ENCODE results near the gene TPK1. TPM values are rescaled to one million over a fixed set of nuclear protein-coding genes. Genes with fewer than 3 reads are reported as not detected.

The TPK1 gene
- 11.0 and 11.3 TPM in 2 replicates for total RNA-seq

DNA sequence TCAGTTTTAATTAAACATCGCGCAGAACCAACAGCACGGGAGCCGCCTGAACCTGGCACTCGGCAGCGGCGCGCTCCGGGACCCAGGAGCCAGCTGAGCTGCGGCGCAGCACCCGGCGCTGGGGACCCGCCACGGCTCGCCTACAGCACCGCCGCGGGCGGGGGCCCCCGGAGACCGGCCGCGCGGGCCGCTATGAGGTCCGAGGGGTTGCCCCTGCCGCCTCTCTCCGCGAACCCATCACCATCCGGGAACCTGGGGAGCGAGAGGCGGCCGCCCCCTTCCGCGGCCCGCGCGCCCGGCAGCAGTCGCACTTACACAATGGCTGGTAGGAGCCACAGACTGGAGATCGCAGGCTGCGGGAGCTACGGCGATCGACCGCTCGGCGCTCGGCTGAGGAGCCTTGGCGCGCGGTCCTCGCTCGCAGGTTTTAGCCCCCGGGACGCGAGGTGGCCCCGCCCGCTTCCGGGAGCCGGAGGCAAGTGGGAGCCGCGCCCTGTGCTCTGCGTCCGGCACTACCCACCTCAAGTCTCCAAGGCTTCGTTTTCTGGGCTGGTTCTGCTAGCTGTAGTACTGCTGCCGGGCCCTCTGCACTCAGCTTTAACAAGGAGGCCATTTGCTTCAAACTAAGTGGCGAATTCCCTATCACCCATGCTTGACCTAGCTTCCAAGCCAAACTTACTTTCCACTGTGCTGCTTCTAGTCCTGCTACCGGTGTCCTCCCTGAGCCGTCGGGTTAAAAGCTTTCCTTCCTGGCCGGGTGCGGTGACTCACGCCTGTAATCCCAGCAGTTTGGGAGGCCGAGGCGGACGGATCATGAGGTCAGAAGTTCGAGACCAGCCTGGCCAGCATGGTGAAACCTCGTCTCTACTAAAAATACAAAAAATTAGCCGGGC, at the start of gene TPK1:
Gene TPK1 (minus strand): TSS at position 402 of the 893 bp plus-strand sequence. CDS start 451 bp downstream, outside the sequence.
- DNase-seq (ENCODE audit: extremely low read depth, low read depth, low spot score) = peak; percentile 50

GRCh38 chr7:144885478-144885877, 49.6 kb upstream of the TPK1 start:
- DNase-seq (ENCODE audit: extremely low read depth, low read depth, low spot score) = no peak

DNA sequence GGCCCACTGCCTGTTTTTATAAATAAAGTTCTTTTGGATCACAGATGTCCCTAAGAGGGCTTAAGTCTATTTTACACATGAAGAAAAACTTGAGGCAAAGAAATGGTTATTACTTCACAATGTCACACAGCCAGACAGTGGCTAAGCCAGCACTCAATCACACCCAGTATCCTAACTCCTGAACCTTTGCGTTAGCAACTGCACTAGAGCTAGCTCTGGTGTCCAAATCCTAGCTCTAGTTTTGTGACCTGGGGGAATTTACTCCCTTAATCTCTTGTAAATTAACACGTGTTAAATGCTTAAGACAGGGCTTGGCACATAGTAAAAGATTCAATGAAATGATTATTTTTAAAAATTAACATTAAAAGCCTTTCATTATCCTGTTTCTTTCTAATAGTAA, 49.0 kb upstream of the TPK1 start:
- DNase-seq (ENCODE audit: extremely low read depth, low read depth, low spot score) = no peak

DNA sequence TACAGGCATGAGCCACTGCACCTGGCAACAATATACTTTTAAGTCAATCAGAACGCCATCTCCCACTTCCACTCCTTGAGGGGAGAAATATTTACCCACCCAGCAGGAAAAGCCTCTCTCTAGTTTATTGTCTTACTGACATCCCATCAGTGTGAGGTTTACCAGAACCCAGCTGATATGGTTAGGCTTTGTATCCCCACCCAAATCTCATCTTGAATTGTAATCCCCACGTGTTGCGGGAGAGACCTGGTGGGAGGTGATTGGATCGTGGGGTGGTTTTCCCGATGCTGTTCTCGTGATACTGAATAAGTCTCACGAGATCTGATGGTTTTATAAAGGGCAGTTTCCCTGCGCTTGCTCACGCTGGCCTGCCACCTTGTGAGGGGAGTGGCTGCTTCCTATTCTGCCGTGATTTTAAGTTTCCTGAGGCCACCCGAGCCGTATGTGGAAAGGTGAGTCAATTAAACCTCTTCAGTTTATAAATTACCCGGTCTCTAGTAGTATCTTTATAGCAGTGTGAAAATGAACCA, 37.5 kb upstream of the TPK1 start:
- DNase-seq (ENCODE audit: extremely low read depth, low read depth, low spot score) = no peak

DNA sequence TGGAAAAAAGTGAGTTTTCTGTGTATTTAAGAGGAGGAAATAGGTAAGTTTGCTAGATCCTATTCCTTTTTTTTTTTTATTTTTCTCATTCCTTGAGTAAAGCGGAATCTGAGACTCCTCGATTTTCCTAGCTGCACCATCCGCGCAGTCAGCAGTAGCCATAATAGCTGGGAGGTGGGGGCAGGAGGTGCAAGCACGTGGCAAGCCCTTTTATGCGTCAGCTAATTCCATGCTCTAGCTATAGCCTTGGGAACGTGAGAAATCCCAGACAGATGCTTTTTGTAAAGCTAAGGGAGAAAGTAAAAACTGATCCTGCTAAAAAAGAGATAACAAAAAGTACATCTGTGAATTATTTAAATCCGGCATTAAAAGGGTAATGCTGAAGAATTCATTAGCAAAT, 33.2 kb upstream of the TPK1 start:
- no peak for DNase-seq (ENCODE audit: extremely low read depth, low read depth, low spot score)

GRCh38 chr7:144866189-144866588, 30.3 kb upstream of the TPK1 start:
- no peak for DNase-seq (ENCODE audit: extremely low read depth, low read depth, low spot score)

DNA sequence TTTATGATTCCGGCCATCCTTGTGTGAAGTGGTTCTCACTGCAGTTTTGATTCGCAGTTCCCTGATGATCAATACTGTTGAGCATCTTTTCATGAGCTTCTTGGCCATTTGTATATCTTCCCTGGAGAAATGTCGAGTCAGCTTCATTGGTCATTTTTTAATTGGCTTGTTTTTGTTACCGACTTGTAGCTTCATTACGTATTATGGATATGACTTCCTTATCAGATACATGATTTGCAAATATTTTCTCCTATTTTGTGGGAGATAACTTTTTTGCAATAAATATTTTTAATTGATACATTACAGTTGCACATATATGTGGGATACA, 27.4 kb upstream of the TPK1 start:
- no peak for DNase-seq (ENCODE audit: extremely low read depth, low read depth, low spot score)

DNA sequence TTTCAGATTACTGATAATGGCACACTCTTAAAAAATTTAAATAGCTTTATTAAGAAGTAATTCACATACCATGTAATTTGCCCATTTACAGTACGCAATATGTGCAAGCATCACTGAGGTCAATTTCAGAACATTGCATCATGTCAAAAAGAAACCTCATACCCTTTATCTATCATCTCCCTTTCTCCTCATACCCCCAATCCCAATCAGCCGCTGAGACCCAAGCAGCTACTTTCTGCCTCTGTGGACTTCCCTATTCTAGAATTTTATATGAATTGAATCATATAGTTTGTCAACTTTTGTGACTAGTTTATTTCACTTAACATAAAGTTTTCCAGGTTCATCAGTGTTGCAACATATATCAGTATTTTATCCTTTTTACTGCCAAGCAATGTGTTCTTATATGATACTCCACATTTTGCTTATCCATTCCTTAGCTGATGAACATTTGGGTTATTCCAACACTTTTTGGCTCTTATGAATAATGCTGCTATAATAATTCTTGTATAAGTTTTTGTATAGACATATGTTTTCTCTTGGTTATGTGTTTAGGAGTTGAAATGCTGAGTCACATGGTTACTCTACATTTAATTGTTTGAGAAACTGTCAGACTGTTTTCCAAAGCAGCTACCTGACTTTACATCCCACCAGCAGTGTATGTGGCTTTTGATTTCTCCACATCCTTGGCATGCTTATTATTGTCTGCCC, 26.9 kb upstream of the TPK1 start:
- DNase-seq (ENCODE audit: extremely low read depth, low read depth, low spot score) = no peak

DNA sequence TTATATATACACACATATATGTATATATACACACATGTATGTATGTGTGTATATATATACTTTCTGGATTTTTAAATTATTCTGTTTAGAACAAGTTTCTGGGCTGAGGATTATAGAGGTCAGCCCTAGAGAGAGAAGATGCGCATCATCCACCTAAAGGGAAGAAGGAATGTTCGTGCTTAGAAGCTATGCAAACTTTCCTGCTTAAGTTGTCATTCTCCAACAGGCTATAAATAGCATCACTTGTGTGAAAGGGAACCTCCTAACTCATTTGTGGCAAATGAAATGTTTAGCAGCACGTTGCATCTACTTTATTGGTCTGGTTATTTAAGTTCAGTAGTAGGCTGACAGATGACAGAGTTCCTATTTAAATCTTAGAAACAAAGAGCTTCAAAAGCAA, 23.9 kb upstream of the TPK1 start:
- no peak for DNase-seq (ENCODE audit: extremely low read depth, low read depth, low spot score)

GRCh38 chr7:144857463-144857862, 21.6 kb upstream of the TPK1 start:
- no peak for DNase-seq (ENCODE audit: extremely low read depth, low read depth, low spot score)

DNA sequence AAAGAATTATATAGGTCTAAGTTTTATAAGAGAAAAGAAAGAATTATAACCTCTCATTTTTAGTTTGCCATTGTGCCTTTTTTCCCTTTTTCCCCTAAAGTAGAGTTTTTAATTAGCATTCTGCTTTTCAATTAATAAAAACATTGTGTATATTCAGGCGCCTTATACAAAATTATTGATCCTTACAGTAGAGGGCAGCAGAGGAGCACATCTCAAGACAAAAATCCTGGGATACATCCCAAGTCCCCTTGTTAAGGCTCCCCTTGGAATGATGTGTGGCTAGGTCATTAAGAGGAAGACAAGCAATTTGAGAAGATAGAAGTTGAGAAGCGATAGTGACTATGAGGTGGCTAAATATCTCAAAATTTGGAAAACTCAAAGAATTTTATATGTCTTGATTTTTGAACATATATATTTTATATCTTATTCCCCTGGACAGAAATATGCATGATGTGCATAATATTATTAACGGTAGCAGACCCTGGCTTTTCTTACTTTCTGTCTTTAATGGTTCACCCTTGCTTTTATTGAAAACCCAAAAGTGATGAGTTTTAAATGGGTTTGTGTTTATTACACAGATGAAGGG, 19.1 kb upstream of the TPK1 start:
- no peak for DNase-seq (ENCODE audit: extremely low read depth, low read depth, low spot score)

- DNase-seq (ENCODE audit: extremely low read depth, low read depth, low spot score) = no peak
Observed at GRCh38 chr7:144853542-144853941, 17.7 kb upstream of the TPK1 start.

DNA sequence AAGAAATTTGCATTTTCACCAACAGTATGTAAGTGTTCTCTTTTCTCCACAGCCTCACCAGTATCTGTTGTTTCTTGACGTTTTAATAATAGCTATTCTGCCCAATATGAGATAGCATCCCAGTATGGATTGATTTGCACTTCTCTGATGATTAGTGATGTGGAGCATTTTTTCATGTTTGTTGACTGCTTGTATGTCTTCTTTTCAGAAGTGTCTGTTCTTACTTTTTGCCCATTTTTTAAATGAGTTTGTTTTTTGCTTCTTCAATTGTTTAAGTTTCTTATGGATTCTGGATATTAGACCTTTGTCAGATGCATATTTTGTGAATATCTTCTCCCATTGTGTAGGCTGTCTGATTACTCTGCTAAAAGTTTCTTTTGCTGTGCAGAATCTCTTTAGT, 12.2 kb upstream of the TPK1 start:
- DNase-seq (ENCODE audit: extremely low read depth, low read depth, low spot score) = no peak

DNA sequence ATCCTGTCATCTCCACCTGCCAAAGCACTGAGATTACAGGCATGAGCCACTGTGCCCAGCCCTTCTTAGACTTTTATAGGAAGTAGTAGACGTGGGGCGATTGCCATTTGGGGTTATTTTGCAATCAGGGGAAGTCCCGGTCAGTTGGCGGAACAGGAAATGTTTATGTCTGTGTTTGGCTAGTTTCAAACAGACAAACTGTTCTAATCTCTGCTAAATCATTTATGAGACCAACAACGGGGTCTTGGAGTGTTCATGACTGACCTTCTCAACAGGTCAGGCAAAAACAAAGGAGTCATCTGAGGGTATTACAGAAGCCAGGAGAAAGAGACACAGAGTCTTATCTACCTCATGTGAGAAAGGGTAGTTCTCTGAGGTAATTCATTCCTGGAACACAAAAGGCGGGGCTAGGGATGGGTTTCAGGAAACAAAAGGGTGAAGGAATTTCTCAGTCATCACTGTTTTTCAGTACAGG, 6.6 kb upstream of the TPK1 start:
- peak; percentile 61 for DNase-seq (ENCODE audit: extremely low read depth, low read depth, low spot score)

DNA sequence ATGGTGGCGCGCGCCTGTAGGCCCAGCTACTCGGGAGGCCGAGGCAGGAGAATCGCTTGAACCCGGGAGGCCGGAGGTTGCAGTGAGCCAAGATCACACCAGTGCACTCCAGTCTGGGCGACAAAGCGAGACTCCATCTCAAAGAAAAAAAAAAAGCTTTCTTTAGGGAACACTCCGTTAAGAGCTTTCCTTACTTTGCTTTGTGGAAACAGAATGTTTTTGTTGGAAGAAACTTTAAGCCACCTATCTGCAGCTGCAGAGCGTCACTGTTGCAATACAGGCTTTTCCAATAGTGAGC, 641 bp upstream of the TPK1 start:
- DNase-seq (ENCODE audit: extremely low read depth, low read depth, low spot score) = no peak

GRCh38 chr7:144835155-144835611, 670 bp downstream of the TPK1 start:
- DNase-seq (ENCODE audit: extremely low read depth, low read depth, low spot score) = no peak

- no peak for DNase-seq (ENCODE audit: extremely low read depth, low read depth, low spot score)
Observed at GRCh38 chr7:144834641-144835144, 1.2 kb downstream of the TPK1 start.

DNA sequence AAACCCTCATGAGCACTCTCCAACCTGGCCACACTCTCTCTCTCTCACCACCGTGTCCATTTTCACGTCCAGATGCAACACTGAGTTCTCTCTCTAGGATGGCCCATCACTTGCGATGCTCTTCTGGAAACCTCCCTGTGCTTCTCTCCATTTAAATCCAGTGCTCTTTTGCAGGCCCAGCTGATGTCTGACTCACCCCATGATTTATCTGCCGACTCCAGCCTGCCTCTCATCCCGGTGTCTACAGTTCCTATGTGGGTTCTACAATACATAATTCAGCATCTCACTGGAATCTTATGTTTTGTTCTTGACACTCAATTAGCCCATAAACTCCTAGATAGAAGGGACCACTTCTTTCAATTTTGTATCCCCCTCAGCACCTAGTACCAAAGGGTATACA, 5.0 kb downstream of the TPK1 start:
- DNase-seq (ENCODE audit: extremely low read depth, low read depth, low spot score) = no peak

GRCh38 chr7:144830024-144830785, 5.6 kb downstream of the TPK1 start:
- no peak for DNase-seq (ENCODE audit: extremely low read depth, low read depth, low spot score)

DNA sequence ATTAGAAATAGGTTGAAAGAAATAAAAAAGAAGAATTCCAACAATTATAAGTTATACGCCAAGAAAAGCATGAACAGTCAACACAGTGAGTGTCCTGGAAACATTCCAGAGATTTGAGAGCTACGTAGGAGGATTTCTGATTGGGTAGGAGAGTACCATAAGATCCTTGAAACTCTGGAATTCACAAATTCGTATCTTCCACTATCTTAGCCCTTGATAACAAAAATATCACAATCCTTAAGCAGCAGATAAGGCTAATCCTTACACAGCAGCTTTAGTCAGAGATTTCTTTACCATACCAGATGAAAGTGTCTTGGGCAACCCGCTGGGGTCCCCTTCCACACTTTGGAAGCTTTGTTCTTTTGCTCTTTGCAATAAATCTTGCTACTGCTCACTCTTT, 8.2 kb downstream of the TPK1 start:
- DNase-seq (ENCODE audit: extremely low read depth, low read depth, low spot score) = peak; percentile 42

DNA sequence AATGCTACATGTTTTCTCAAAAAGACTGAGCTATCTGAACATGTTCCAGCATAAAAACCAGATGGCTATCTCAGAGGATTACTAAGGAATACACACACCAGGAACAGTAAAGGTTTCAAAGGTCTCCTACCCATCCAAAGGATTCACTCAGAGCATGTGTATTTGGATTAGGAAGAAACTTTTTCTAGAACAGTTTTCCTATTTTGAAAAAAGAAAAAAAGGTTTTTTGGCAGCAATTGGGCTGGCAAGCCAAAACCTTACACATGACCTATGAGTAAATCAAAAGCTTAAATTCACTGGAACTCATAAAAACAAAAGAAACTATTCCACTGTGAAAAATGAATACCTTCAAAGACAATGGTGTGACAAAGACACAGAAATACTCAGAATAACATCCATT, 9.6 kb downstream of the TPK1 start:
- DNase-seq (ENCODE audit: extremely low read depth, low read depth, low spot score) = no peak
